Natural killer cell (primary cell): ENCODE results near the gene ZNF277. TPM values are rescaled to one million over a fixed set of nuclear protein-coding genes. Genes with fewer than 3 reads are reported as not detected.
A peak's percentile ranks its signal among the peaks of the same experiment; 100 is the strongest.

ENCODE experiments used
- ATAC-seq, 3 donors: fragments of 150-1000 bp in 2 of 3; fragments of 200-7000 bp in 1 of 3; cut with Tn5 transposase; 1 replicate in 1 of 3; 2 replicates in 2 of 3; pipeline ENCODE4 v1.10.0; 2021; ENCODE audit warnings: mild to moderate bottlenecking in 2 of 3, moderate library complexity in 2 of 3
- DNase-seq, 2 donors: peaks; one replicate each; pipeline versions ENCODE4 v3.0.0 to v3.0.0-alpha.2; 2013 to 2021; ENCODE audit warnings: mixed read lengths in 1 of 2
- H3K27ac ChIP-seq: one replicate; pipeline ENCODE4 v1.5.1; 2013; ENCODE audit warnings: mild to moderate bottlenecking, low read length
- H3K27me3 ChIP-seq: one replicate; pipeline ENCODE4 v1.6.1; 2013; ENCODE audit warnings: low read length; ENCODE audit not compliant: control insufficient read depth, insufficient read depth
- H3K36me3 ChIP-seq: one replicate; pipeline ENCODE4 v1.6.1; 2013; ENCODE audit warnings: low read length; ENCODE audit not compliant: control insufficient read depth, insufficient read depth
- H3K4me1 ChIP-seq: one replicate; pipeline ENCODE4 v1.6.1; 2013; ENCODE audit warnings: low read length; ENCODE audit not compliant: control insufficient read depth, insufficient read depth
- H3K4me3 ChIP-seq: one replicate; pipeline ENCODE4 v1.5.1; 2013; ENCODE audit warnings: low read length
- H3K9me3 ChIP-seq: one replicate; pipeline ENCODE4 v1.6.1; 2013; ENCODE audit warnings: low read length; ENCODE audit not compliant: control insufficient read depth, insufficient read depth
- H3K27ac Mint-ChIP-seq, 2 donors: one replicate each; pipeline ENCODE4 v1.8.0; 2022; ENCODE audit warnings: mild to moderate bottlenecking in 2 of 2, mixed read lengths in 2 of 2, moderate library complexity in 1 of 2
- H3K27me3 Mint-ChIP-seq, 2 donors: one replicate each; pipeline ENCODE4 v1.8.0; 2022; ENCODE audit warnings: low read depth in 2 of 2, mixed read lengths in 2 of 2
- H3K36me3 Mint-ChIP-seq: one replicate; pipeline ENCODE4 v1.8.0; 2022; ENCODE audit warnings: mixed read lengths
- H3K4me1 Mint-ChIP-seq, 2 donors: one replicate each; pipeline ENCODE4 v1.8.0; 2022; ENCODE audit warnings: mixed read lengths in 2 of 2
- H3K4me3 Mint-ChIP-seq: one replicate; pipeline ENCODE4 v1.8.0; 2022; ENCODE audit warnings: mild to moderate bottlenecking, moderate library complexity, mixed read lengths
- H3K9me3 Mint-ChIP-seq, 2 donors: one replicate each; pipeline ENCODE4 v1.8.0; 2022; ENCODE audit warnings: mixed read lengths in 2 of 2
- WGBS: methylation state at CpG from one replicate; pipeline ENCODE4 v1.1.7; 2013; ENCODE audit warnings: missing lambda C conversion rate; ENCODE audit not compliant: insufficient coverage; 5-methylcytosine and 5-hydroxymethylcytosine counted together
- intact Hi-C: fragments of 100-400 bp; cut with micrococcal nuclease; formaldehyde crosslinking; loops from one replicate; pipeline ENCODE4 v1.14.2; 2022
- total RNA-seq, 4 donors: library from RNA; stranded (reverse); fragments of 120-200 nt in 1 of 4; gene quantifications; one replicate each; pipeline versions ENCODE4 v1.2.3 to v1.2.4, GENCODE V29; 2013 to 2022
- TF ChIP-seq, protein P1 (sequence below): fragments of 200-600 bp; IDR thresholded peaks from one replicate; pipeline ENCODE4 v1.8.0; 2022; ENCODE audit warnings: antibody characterized with exemption

Gene ZNF277
- total RNA-seq, 3 donors from 2014 or later (not counting 1 experiment from before 2014, with no cell fraction given) = 13.0 to 20.8 (median 16.7) TPM

DNA sequence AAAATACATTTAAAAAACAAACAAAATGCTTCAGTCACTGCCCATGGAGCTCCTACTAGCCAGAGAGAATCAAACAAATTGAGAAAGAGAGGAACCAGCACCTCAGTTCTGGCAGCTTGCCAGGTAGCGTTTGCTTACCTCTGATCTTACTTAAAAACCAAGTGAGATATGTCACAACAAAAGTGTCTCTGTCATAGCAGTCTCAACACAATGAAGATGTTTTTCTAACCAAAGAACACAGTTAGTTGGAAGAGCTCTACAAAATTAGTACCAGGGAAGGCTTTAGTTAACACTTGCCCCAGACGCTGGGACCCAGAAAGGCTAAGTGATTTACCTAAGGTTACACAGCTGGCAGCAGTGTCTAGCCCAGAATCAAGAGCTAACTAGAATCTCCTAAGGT is 3.7 kb upstream of the ZNF277 start:
- H3K27ac Mint-ChIP-seq = no peak overlapping the region
- TF ChIP-seq, protein P1, sequence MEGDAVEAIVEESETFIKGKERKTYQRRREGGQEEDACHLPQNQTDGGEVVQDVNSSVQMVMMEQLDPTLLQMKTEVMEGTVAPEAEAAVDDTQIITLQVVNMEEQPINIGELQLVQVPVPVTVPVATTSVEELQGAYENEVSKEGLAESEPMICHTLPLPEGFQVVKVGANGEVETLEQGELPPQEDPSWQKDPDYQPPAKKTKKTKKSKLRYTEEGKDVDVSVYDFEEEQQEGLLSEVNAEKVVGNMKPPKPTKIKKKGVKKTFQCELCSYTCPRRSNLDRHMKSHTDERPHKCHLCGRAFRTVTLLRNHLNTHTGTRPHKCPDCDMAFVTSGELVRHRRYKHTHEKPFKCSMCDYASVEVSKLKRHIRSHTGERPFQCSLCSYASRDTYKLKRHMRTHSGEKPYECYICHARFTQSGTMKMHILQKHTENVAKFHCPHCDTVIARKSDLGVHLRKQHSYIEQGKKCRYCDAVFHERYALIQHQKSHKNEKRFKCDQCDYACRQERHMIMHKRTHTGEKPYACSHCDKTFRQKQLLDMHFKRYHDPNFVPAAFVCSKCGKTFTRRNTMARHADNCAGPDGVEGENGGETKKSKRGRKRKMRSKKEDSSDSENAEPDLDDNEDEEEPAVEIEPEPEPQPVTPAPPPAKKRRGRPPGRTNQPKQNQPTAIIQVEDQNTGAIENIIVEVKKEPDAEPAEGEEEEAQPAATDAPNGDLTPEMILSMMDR = no peak
- H3K4me1 ChIP-seq = peaks cover 21% of the 10 kb centered on the region
- WGBS = 37% methylated on average over 2 of the region's 2 CpGs
- peaks cover 31 to 35% of the 10 kb centered on the region in 2 donors for H3K4me1 Mint-ChIP-seq
- H3K27me3 Mint-ChIP-seq = peaks cover 42 to 72% of the 10 kb centered on the region in 2 donors
- H3K4me3 ChIP-seq = no peak overlapping the region
- no peaks in the 10 kb centered on the region for H3K9me3 Mint-ChIP-seq
- intact Hi-C loops = loop anchor here (10.0 kb wide), 1 partner anchor 638 kb away; the partner anchor contains the start of gene IMMP2L
- no peaks in the 10 kb centered on the region for H3K36me3 Mint-ChIP-seq
- H3K4me3 Mint-ChIP-seq = no peak overlapping the region
- H3K9me3 ChIP-seq = no peaks in the 10 kb centered on the region
- H3K36me3 ChIP-seq = no peaks in the 10 kb centered on the region
- peak in 1 of 2 donors; percentile 63 for DNase-seq
- peaks cover 39% of the 10 kb centered on the region for H3K27me3 ChIP-seq
- no peak overlapping the region for H3K27ac ChIP-seq
- ATAC-seq = no peak

DNA sequence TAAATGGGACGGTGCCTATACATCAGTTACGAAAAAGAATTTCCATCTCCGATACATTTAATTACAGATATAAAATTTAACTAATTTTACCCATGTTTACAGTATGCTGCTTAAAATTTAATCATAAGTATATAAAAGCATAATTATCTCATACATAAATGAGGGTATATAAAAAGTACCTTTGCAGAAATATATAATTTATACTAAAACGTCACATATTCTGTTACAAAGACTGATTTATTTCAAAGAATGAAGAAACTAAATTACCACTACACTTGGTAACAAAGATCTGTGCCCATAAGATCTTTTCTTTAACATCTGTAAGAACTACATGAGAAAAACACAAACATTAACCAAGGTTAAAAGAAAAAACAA is 3.1 kb upstream of the ZNF277 start:
- intact Hi-C loops = loop anchor here (10.0 kb wide), 1 partner anchor 639 kb away; the partner anchor contains the start of gene IMMP2L
- H3K4me3 Mint-ChIP-seq = no peak overlapping the region
- Histone ChIP-seq H3K4me1 (peaks cover 21% of the 10 kb centered on the region), H3K27ac (no peak overlapping the region), H3K36me3 (no peaks in the 10 kb centered on the region), H3K9me3 (no peaks in the 10 kb centered on the region), H3K4me3 (no peak overlapping the region), H3K27me3 (peaks cover 39% of the 10 kb centered on the region)
- WGBS = 42% methylated on average over 2 of the region's 4 CpGs
- H3K4me1 Mint-ChIP-seq = peaks cover 31 to 35% of the 10 kb centered on the region in 2 donors
- no peaks in the 10 kb centered on the region for H3K36me3 Mint-ChIP-seq
- H3K27ac Mint-ChIP-seq = no peak overlapping the region
- no peak for DNase-seq
- ATAC-seq = no peak
- H3K27me3 Mint-ChIP-seq = peaks cover 42 to 68% of the 10 kb centered on the region in 2 donors
- TF ChIP-seq, protein P1 = no peak
- H3K9me3 Mint-ChIP-seq = no peaks in the 10 kb centered on the region

GRCh38 chr7:112204499-112205342 is 1.8 kb upstream of the ZNF277 start:
- Mint-ChIP-seq H3K27me3 (peaks cover 42 to 56% of the 10 kb centered on the region in 2 donors), H3K4me3 (peak overlapping the region; percentile 99)
- intact Hi-C loops = loop anchor here (10.0 kb wide), 1 partner anchor 640 kb away; the partner anchor contains the start of gene IMMP2L

More at GRCh38 chr7:112204499-112205342, 1.8 kb upstream of the ZNF277 start:
- no peak overlapping the region for H3K27ac Mint-ChIP-seq
- ATAC-seq (no peak), DNase-seq (peak in 1 of 2 donors; percentile 37)
- H3K27ac ChIP-seq = no peak overlapping the region
- H3K4me3 ChIP-seq = peak overlapping the region; percentile 83
- peaks cover 21% of the 10 kb centered on the region for H3K4me1 ChIP-seq
- TF ChIP-seq, protein P1 = no peak
- H3K36me3 Mint-ChIP-seq = no peaks in the 10 kb centered on the region
- H3K36me3 ChIP-seq = no peaks in the 10 kb centered on the region
- H3K9me3 Mint-ChIP-seq = no peaks in the 10 kb centered on the region
- H3K27me3 ChIP-seq = peaks cover 39% of the 10 kb centered on the region
- 1% methylated on average over 10 of the region's 14 CpGs for WGBS
- H3K9me3 ChIP-seq = no peaks in the 10 kb centered on the region
- peaks cover 31 to 35% of the 10 kb centered on the region in 2 donors for H3K4me1 Mint-ChIP-seq
